Epithelial cell of esophagus (primary cell): ENCODE data around the gene RIN3.

ENCODE experiments used
- DNase-seq: peaks from one replicate; pipeline ENCODE4 v3.0.0; 2010; ENCODE audit warnings: low read depth
- H3K4me3 ChIP-seq: 2 replicates; pipeline ENCODE4 v1.5.1; 2011; ENCODE audit warnings: mild to moderate bottlenecking, low read length, control low read depth
- CTCF ChIP-seq: IDR thresholded peaks from 2 replicates; pipeline ENCODE4 v1.5.1; 2011; ENCODE audit warnings: low read depth, mild to moderate bottlenecking, low read length, control low read depth, inconsistent platforms; ENCODE audit not compliant: insufficient read depth; ENCODE audit errors: missing control alignments

The RIN3 gene

GRCh38 chr14:92475451-92476187, 38.0 kb upstream of the RIN3 start:
- peak; percentile 37 for DNase-seq
- H3K4me3 ChIP-seq, result no peak overlapping the region
- no peak for TF ChIP-seq CTCF

- no peak overlapping the region for H3K4me3 ChIP-seq
- DNase-seq, result no peak
- TF ChIP-seq CTCF, result no peak
Measured at GRCh38 chr14:92480856-92481255, 32.7 kb upstream of the RIN3 start.

GRCh38 chr14:92481386-92481785, 32.2 kb upstream of the RIN3 start:
- TF ChIP-seq CTCF, result no peak
- no peak for DNase-seq
- no peak overlapping the region for H3K4me3 ChIP-seq

DNA sequence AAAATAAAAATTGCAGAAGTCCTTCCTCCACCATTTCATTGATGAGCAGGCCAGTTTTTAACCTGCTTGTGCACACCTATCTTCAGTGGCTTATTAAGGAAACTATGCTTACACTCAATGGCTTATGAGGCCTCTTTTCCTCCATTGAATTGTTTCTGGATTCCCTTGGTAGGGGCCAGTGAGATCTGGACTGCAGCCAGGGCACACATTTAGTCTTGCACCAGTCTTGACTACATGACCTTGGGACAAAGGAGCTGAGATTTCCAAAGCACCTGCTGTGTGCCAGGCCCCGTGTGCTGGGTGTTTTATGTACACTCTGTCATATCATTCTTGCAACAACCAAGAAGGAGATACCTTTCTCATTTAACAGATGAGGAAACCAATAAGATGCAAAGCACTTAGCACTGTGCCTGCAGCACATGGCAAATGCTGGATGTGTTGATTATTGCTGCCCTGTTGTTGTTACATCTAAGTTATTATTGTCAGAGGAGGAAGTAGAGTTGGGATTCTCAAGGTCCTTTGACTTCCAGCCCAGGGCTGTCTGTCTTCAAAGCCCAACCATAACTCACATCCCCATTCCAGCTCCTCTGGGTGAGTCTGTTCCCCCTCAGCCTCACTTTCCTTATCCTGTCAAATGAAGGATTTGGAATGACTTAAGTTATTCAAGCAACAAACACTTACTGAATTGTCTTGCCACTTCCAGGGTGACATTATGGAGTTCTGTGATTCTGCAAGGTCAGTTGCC, 31.6 kb upstream of the RIN3 start:
- TF ChIP-seq CTCF, result no peak
- DNase-seq, result no peak
- no peak overlapping the region for H3K4me3 ChIP-seq

- DNase-seq, result no peak
- TF ChIP-seq CTCF, result no peak
- no peak overlapping the region for H3K4me3 ChIP-seq
Measured at GRCh38 chr14:92482621-92483319, 30.8 kb upstream of the RIN3 start.

GRCh38 chr14:92484132-92484823, 29.3 kb upstream of the RIN3 start:
- TF ChIP-seq CTCF, result no peak
- no peak overlapping the region for H3K4me3 ChIP-seq
- DNase-seq, result no peak
